Measurements from ENCODE around the gene ETNK2. TPM values are rescaled to one million over a fixed set of nuclear protein-coding genes. Genes with fewer than 3 reads are reported as not detected.

Gene ETNK2
- polyA plus RNA-seq, 2 of the 4 experiments (the other 2 are of a cell fraction) = 3.4 to 5.2 TPM

DNA sequence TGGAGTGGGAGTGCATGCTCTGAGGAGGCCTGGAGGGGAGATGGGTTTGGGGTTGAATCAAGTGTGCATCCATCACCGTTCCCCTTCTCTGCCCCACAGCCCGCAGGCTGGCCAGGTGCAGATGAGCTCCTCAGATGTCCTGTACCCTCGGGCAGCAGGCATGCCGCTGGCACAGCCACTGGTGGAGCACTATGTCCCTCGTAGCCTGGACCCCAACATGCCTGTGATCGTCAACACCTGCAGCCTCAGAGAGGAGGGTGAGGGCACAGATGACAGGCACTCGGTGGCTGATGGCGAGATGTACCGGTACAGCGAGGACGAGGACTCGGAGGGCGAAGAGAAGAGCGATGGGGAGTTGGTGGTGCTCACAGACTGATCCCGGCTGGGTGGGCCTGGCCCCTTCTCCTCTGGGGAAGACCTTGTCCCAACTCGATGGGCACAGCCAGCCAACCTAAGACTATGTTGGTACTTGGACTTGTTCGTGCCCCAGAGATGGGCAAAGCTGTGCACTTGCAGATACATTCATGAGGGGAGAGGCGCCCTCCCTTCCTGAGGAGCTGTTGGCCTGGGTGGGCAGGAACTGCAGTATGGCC is 26.0 kb downstream of the ETNK2 start:
- H3K4me1 ChIP-seq = peaks cover 24% of the 10 kb centered on the region
- no peak for DNase-seq (ENCODE audit: low read depth in 1 of 2, low spot score in 1 of 2)
- TF ChIP-seq, protein P1, sequence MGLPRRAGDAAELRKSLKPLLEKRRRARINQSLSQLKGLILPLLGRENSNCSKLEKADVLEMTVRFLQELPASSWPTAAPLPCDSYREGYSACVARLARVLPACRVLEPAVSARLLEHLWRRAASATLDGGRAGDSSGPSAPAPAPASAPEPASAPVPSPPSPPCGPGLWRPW (IDR thresholded peaks at IDR 0.05) = no peak
- TF ChIP-seq MAFK (IDR thresholded peaks at IDR 0.05; ENCODE audit: partially characterized antibody) (no peak), POLR2A (IDR thresholded peaks at IDR 0.05; ENCODE audit: low read length) (no peak), HOXB13 (CRISPR knock-in tag; IDR thresholded peaks at IDR 0.05; ENCODE audit: low read depth) (no peak), EHMT2 (IDR thresholded peaks at IDR 0.05; ENCODE audit: low read depth) (no peak), TP53 (CRISPR knock-in tag; IDR thresholded peaks at IDR 0.05) (no peak), FOSL2 (IDR thresholded peaks at IDR 0.05) (no peak), FOSL2 (CRISPR knock-in tag; IDR thresholded peaks at IDR 0.05) (no peak), RCOR1 (IDR thresholded peaks at IDR 0.05; ENCODE audit: low read depth, low read length) (no peak), FOSB (CRISPR knock-in tag; IDR thresholded peaks at IDR 0.05) (no peak), CHD2 (IDR thresholded peaks at IDR 0.05; ENCODE audit: low read length, partially characterized antibody) (no peak), RFX5 (IDR thresholded peaks at IDR 0.05) (no peak), HDAC2 (IDR thresholded peaks at IDR 0.05) (no peak), HOXA7 (CRISPR knock-in tag; IDR thresholded peaks at IDR 0.05) (no peak), SREBF2 (IDR thresholded peaks at IDR 0.05) (no peak)
- TF ChIP-seq, protein P2, sequence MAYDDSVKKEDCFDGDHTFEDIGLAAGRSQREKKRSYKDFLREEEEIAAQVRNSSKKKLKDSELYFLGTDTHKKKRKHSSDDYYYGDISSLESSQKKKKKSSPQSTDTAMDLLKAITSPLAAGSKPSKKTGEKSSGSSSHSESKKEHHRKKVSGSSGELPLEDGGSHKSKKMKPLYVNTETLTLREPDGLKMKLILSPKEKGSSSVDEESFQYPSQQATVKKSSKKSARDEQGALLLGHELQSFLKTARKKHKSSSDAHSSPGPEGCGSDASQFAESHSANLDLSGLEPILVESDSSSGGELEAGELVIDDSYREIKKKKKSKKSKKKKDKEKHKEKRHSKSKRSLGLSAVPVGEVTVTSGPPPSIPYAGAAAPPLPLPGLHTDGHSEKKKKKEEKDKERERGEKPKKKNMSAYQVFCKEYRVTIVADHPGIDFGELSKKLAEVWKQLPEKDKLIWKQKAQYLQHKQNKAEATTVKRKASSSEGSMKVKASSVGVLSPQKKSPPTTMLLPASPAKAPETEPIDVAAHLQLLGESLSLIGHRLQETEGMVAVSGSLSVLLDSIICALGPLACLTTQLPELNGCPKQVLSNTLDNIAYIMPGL (CRISPR knock-in tag; IDR thresholded peaks at IDR 0.05; ENCODE audit: borderline replicate concordance) = no peak
- TF ChIP-seq, protein P3, sequence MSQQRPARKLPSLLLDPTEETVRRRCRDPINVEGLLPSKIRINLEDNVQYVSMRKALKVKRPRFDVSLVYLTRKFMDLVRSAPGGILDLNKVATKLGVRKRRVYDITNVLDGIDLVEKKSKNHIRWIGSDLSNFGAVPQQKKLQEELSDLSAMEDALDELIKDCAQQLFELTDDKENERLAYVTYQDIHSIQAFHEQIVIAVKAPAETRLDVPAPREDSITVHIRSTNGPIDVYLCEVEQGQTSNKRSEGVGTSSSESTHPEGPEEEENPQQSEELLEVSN (IDR thresholded peaks at IDR 0.05; ENCODE audit: borderline replicate concordance, low read depth) = no peak
- TF ChIP-seq, protein P4, sequence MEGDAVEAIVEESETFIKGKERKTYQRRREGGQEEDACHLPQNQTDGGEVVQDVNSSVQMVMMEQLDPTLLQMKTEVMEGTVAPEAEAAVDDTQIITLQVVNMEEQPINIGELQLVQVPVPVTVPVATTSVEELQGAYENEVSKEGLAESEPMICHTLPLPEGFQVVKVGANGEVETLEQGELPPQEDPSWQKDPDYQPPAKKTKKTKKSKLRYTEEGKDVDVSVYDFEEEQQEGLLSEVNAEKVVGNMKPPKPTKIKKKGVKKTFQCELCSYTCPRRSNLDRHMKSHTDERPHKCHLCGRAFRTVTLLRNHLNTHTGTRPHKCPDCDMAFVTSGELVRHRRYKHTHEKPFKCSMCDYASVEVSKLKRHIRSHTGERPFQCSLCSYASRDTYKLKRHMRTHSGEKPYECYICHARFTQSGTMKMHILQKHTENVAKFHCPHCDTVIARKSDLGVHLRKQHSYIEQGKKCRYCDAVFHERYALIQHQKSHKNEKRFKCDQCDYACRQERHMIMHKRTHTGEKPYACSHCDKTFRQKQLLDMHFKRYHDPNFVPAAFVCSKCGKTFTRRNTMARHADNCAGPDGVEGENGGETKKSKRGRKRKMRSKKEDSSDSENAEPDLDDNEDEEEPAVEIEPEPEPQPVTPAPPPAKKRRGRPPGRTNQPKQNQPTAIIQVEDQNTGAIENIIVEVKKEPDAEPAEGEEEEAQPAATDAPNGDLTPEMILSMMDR (IDR thresholded peaks at IDR 0.05) = no peak
- ATAC-seq = no peak
- 89% methylated on average over 18 of the region's 18 CpGs for WGBS (ENCODE audit: missing lambda C conversion rate)
- ChIA-PET CTCF (interaction anchor here (1.3 to 32.2 kb wide), 5 partner anchors 10 to 260 kb away, joined by 3 to 757 read pairs (median 6); partner anchors contain the start of gene SNRPE), POLR2A (no interaction called here)
- no peak overlapping the region for H3K27ac ChIP-seq
- no peak for FAIRE-seq
- no peak overlapping the region for H3K4me3 ChIP-seq
- H3K4me2 ChIP-seq = no peak overlapping the region
- no peaks in the 10 kb centered on the region for H3K9me3 ChIP-seq

DNA sequence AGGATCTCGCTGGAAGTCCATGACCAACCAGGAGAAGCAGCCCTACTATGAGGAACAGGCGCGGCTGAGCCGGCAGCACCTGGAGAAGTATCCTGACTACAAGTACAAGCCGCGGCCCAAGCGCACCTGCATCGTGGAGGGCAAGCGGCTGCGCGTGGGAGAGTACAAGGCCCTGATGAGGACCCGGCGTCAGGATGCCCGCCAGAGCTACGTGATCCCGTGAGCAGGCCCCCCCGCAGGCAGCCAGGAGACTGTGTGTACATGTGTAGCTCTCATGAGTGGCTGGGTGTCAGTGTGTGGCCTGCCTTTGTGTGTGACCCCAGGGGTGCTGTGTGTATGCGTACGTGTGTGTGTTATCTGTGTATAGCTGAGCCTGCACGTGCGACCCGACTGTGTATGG is 27.2 kb downstream of the ETNK2 start:
- Histone ChIP-seq H3K4me2 (no peak overlapping the region), H3K27ac (no peak overlapping the region), H3K9me3 (no peaks in the 10 kb centered on the region), H3K4me1 (peaks cover 12% of the 10 kb centered on the region), H3K4me3 (no peak overlapping the region)
- POLR2A ChIA-PET = interaction anchor here (1.1 kb wide), 1 partner anchor 259 kb away, joined by 3 read pairs; no protein-coding TSS in a partner anchor
- ATAC-seq (no peak), DNase-seq (ENCODE audit: low read depth in 1 of 2, low spot score in 1 of 2) (no peak), FAIRE-seq (no peak)
- CTCF ChIA-PET = interaction anchor here (1.0 to 32.2 kb wide), 6 partner anchors 12 to 258 kb away, joined by 3 to 757 read pairs (median 6); partner anchors contain the start of gene SNRPE
- TF ChIP-seq CHD4 (IDR thresholded peaks at IDR 0.05; ENCODE audit: borderline replicate concordance) = no peak
- TF ChIP-seq EP300 (IDR thresholded peaks at IDR 0.05) = no peak
- TF ChIP-seq MAZ (IDR thresholded peaks at IDR 0.05; ENCODE audit: borderline replicate concordance, low read depth, low read length) = no peak
- TF ChIP-seq FOSL2 (IDR thresholded peaks at IDR 0.05) = no peak
- no peak for TF ChIP-seq FOSL2 (CRISPR knock-in tag; IDR thresholded peaks at IDR 0.05)
- no peak for TF ChIP-seq HOXB13 (CRISPR knock-in tag; IDR thresholded peaks at IDR 0.05; ENCODE audit: low read depth)
- TF ChIP-seq CBX8 (IDR thresholded peaks at IDR 0.05) = no peak
- TF ChIP-seq FOSB (CRISPR knock-in tag; IDR thresholded peaks at IDR 0.05) = no peak
- 94% methylated on average over 22 of the region's 22 CpGs for WGBS (ENCODE audit: missing lambda C conversion rate)

Data from A549 (cell line).